ENCODE data around the gene DRC7.
A peak's percentile ranks its signal among the peaks of the same experiment; 100 is the strongest.

Gene DRC7

DNA sequence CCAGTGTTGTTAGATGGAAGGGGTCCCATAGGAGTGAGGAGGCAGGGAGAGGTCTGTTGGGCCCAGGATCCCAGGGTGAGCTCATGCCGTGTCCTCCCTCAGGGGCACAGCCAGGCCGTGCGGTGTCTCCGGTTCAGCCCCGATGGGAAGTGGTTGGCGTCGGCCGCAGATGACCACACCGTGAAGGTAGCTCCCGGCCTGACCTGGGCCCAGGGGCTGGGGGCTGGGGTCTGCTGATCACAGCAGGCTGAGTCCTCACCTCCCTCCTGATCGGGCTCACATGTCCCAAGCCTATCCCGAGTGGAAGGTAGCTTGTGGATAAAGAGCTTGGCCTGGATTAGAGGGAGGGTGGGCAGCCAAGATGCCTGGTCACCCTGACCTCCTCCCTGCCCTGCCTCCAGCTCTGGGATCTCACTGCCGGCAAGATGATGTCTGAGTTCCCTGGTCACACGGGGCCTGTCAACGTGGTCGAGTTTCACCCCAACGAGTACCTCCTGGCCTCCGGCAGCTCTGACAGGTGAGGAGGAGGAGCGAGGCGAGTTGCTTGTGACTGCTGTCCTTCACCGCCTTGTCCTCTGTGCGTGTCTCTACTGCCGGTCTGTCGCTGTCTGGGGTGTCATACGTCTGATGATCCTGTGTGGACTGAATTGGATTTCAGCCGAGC lies 57.1 kb downstream of the DRC7 start:
- no peak for DNase-seq (ENCODE audit: low spot score)

DNA sequence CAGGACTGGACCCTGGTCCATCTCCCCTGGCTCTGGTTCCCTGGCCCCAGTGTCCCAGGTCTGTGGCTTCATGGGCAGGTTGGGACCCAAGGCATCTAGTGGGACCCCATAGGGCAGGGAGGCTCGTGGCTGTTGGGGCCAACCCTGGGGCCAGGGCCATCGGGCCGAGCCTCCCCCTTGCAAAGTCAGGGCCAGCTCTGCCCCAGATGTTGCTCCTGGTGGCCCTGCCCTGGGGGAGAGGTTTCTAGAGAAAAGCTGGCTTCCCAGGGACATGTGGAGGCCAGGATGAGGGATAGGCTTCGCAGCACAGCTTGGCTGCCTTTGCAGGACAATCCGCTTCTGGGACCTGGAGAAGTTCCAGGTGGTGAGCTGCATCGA lies 57.6 kb downstream of the DRC7 start:
- no peak for DNase-seq (ENCODE audit: low spot score)

DNA sequence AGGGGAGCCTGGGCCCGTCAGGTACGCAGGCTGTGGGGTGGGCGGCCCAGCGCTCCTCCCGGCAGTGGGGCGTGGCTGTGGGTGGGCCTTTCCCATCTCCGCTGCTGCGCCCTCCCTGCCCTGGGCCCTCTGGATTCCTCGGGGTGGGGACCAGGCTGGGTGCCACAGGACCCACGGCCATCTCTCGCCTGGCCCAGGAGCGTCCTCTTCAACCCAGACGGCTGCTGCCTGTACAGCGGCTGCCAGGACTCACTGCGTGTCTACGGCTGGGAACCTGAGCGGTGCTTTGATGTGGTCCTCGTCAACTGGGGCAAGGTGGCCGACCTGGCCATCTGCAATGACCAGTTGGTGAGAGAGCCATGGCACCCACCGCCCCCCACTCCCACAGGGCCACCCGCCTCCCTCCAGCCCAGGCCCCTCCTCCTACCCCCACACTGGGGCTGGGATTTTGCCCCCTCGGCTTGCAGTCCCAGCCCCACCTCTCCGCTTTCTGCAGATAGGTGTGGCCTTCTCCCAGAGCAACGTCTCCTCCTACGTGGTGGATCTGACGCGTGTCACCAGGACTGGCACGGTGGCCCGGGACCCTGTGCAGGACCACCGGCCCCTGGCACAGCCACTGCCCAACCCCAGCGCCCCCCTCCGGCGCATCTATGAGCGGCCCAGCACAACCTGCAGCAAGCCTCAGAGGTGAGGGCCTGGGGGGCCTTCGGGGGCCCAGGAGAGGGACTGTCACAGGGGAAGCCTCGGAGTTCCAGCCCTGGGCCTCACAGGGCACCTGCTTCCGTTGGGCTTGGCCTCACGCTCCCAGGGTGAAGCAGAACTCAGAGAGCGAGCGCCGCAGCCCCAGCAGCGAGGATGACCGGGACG lies 58.2 kb downstream of the DRC7 start:
- no peak for DNase-seq (ENCODE audit: low spot score)

DNA sequence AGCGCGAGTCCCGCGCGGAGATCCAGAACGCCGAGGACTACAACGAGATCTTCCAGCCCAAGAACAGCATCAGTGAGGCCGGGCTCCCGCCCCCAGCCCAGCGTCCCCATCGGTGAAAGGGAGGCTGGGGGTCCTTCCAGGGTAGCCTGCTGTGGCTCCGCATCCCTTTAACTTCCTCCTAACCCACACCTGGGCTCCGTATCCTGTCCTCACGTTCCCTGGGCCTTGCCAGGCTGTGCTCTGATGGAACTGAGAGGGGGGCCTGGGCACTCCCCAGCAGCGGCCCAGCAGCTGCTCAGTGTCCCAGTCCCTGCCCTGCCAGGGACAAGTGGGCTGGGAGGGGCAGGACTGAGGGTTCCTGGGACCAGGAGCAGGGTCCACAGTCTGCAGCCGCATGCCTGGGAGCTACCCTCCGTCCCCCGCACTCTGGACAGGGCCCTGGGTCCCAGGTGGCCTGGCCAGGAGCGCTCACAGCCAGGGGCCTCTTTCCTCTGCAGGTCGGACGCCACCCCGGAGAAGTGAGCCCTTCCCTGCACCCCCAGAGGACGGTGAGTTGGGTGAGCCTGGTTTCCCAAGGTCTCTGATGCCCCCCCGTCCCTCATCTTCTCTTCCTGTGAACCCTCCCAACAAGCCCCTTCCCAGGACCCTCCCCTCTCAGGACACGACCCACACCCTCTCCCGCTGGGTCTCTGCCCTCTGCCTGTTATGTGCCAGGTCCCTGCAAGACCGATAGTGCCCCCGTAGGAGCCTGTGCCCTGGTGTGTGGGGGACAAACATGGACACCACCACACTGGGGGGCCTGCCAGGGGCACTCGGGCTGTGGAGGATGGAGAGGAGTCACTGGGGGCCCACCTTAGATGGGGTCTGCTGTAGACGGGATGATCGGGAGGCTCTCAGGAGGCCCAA lies 59.1 kb downstream of the DRC7 start:
- no peak for DNase-seq (ENCODE audit: low spot score)

DNA sequence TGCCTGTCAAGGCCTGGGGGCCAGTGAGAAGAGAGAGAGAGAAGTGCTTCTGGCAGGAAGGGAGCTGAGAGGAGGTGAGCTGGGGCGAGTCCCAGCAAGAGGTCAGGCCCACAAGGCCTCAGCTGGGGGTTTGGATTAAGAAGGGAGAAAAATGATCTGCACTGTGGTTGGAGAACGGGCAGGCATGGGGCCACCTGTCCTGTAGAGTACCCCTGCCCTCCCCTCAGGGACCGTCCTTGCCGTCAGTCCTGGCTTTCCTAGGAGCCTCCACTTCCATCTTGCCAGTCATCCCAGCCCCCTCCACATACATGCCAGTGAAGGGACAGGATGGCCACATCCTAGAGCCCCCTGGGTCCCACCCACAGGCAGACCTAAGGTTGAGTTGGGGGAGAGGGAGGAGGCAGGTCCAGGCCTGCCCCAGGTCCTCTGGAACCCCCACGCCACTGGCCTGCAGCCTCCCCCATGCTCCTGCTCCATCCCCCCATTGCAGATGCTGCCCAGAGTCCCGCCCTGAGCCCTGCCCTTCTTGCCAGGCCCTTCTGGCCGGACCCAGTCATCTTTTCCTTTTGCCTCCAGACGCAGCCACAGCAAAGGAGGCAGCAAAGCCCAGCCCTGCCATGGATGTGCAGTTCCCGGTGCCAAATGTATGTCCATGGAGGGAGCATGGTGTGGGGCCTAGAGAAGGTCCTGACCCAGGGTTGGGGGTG lies 59.9 kb downstream of the DRC7 start:
- DNase-seq (ENCODE audit: low spot score) = no peak

DNA sequence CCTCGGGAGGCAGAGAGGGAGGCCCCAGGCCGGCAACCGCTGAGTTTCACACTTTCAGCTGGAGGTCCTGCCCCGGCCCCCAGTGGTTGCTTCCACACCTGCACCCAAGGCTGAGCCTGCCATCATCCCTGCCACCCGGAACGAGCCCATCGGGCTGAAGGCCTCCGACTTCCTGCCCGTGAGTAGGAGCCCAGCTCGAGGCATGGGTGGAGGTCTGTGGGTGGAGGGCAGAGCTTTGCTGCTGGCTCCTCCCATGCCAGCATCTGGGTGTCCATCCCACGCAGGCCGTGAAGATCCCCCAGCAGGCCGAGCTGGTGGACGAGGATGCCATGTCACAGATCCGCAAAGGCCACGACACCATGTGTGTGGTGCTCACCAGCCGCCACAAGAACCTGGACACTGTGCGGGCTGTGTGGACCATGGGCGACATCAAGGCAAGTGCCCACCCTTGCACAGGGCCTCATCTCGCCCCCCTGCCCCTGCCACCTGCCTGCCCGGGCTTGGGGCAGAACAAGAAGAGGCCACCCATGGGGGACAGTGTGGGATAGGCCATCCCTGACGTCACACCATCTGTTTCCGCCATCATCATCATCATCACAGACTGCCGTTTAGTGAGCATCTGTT lies 60.6 kb downstream of the DRC7 start:
- DNase-seq (ENCODE audit: low spot score) = no peak

DNA sequence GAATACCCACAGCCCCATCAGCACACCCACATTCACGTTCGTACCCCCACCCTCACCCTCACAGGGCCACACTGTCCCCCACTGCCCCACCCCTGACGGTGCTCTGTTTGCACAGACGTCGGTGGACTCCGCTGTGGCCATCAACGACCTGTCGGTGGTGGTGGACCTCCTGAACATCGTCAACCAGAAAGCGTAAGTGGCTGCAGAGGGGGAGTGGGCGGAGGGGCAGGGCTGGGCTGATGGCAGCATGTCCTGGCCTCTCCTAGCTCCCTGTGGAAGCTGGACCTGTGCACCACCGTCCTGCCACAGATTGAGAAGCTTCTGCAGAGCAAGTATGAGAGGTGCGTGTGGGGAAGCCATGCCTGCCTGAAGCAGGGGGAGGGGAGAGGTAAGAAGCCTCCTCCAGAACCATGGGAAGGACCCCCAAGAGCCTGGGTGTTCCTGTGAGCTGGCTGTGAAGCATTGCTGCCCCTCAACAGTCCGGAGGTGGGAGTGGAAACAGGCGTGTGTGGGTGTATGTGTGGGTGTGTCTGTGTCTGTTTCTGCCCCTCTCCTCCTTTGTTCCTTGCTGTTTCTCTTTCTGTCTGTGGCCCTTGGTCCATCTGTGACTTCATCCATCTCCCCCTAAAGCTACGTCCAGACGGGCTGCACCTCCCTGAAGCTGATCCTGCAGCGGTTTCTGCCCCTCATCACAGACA lies 61.3 kb downstream of the DRC7 start:
- no peak for DNase-seq (ENCODE audit: low spot score)

DNA sequence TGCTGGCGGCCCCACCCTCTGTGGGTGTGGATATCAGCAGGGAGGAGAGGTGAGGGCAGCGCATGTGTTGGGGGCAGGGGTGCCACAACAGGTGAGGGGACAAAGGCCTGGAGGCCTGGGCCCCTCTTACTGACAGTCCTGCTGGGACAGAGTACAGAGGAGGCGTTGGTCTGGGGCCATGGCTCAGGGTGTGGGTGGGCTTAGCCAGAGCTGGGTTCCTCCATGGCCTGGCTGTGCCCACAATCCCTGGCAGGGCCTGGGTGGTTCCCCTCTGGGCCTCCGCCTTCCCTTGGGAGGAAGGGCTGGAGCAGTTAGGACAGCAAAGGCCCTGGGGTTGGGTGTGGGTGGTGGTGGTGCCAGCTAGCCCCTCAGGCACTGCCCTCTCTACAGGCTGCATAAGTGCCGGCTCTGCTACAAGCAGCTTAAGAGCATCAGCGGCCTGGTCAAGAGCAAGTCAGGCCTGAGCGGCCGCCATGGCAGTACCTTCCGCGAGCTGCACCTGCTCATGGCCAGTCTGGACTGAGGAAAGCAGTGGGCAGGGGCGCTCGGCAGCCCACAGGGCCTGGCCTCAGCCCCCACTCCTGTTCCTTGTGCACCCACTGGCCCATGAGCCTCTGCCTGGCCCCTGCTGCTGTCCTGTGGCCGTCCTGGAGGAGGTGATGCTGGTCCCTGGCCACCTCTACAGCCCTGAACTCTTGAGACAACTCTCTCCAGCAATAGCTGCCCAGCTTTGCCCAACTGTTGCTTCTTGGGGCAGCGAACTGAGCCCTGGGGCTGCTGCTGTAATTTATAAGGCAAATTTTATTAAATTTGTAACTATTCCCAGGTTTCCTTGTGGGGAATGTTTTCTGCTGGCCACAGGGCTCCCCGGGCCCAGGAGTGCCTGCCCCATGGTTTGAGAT lies 62.1 kb downstream of the DRC7 start:
- no peak for DNase-seq (ENCODE audit: low spot score)

DNA sequence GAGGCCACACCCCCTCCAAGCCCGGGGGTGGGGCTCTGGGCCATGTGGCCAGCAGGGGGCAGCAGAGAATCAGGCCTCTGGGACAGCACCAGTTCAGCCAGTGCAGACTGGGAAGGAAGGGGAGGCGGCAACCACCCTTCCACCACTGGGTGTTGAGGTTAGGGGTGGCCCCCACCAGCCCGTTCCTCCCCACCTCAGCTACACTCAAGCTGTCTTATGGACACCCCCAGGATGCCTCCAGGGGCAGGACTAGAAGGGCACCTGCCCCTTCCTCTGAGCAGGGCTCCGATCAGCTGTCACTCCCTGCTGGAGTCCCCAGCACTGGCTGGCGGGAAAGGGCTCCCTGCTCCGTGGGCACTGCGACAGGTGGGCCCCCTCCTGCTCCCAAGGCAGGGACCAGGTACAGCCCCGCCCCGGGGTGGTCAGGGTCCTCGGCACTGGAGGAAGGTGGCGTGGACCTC lies 62.8 kb downstream of the DRC7 start:
- DNase-seq (ENCODE audit: low spot score) = peak; percentile 93

DNA sequence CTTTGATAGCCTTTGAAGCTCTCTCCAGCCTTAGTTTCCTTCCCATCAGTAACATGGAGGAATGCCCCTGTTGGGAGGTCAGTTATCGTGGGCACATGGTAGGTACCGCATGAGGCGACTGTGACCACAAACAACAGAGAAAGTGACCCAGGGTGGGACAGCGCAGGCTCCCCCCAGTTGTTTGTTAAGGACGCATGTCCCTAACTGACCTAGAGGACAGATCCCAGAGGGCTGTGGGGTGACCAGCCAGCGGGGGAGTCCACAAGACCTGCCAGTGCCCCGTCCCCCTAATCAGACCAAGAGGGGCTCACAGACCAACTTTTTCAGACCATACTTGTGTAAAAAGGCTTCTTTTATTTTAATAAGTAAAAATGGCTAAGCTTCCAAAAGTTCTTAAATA lies 63.3 kb downstream of the DRC7 start:
- no peak for DNase-seq (ENCODE audit: low spot score)

DNA sequence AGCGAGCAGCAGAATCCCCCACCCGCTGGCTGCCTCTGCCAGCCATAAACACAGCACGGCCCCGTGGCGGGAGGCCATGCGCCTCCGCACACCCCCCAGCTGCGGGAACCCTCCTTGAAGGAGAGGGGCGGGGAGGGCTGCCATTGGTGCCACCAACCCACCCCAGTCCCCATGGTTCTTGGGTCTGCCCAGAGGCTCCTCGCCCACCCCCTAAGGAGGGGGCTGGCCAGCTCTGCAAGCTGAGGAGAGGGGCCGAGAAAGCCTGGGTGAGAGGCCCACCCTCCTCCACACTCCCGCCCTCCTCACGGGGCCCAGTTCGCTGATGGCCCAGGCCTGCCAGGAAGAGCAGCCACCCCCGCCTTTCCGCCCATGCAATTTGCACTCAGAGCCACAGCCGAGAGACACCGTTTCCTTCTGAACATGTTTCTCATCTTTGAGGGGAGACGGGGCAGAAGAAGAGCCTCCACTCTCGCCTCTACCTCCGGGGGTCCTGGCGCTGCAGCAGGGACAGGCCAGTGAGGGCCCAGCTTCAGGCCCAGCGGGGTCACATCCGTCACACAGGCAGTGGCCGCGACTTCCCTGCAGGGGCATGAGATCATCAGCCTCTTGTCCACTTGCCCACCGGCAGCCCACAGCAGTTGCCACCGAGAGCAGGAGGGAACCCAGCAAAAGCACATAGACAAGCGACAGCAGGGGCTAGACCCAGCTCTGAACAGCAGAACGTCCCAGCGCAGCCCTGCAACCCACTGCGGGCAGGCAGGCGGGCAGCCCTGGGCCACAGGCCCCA lies 63.9 kb downstream of the DRC7 start:
- no peak for DNase-seq (ENCODE audit: low spot score)

DNA sequence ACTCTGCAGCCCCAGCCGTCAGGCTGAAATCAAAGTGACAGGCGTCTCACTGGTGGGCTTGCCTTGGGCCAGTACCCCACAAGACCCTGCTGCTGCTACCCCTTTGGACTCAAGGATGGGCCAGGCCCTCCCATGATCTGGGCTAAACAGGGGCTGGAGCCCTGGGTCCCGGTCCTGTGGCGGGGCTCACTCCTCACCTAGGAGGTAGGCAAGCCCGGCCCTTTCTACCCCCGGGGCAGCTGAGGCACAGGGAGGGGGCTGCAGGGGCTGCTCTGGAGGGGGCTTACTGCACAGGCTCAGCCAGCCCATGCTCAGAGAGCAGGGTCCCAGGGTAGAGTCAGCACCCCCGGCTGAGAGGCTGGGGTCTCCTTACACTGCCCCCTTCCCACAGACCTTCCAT lies 64.5 kb downstream of the DRC7 start:
- no peak for DNase-seq (ENCODE audit: low spot score)

DNA sequence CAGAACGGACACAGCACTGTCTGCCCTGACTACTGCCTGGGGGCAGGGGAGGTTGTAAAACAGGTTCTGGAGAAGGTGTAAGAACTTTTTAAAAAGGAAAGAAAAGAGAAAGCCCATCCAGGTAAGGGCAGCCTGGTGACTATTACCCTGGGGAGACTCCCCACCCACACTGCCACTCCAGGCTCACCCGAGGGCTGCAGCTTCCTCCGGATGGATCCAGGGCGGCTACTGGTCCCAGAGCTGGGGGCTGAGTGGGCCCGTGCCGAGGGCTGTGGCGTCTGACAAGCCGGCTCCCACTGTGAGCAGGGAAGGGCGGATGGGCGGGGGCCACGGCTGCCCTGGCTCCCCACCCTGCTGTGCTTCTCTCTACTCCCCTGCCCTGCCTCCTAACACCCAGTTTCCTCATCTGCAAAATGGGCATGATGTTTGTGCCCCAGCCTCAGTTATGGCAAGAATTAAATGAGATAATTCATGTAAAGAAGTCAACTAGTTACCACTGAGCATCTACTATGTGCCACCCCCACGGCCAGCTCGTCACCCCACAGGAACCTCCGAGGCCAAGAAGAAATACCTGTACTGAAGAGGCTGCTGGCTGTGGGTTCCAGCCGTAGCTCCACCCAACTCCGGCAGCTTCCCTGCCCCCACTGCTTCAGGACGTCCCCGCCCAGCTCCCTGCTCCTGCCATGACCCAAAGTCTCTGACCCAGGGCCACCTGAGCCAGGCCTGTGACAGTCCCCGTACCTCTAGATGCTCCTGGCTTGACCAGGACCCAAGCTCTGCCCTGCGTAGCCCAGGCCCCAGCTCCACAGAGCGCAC lies 65.1 kb downstream of the DRC7 start:
- DNase-seq (ENCODE audit: low spot score) = no peak

DNA sequence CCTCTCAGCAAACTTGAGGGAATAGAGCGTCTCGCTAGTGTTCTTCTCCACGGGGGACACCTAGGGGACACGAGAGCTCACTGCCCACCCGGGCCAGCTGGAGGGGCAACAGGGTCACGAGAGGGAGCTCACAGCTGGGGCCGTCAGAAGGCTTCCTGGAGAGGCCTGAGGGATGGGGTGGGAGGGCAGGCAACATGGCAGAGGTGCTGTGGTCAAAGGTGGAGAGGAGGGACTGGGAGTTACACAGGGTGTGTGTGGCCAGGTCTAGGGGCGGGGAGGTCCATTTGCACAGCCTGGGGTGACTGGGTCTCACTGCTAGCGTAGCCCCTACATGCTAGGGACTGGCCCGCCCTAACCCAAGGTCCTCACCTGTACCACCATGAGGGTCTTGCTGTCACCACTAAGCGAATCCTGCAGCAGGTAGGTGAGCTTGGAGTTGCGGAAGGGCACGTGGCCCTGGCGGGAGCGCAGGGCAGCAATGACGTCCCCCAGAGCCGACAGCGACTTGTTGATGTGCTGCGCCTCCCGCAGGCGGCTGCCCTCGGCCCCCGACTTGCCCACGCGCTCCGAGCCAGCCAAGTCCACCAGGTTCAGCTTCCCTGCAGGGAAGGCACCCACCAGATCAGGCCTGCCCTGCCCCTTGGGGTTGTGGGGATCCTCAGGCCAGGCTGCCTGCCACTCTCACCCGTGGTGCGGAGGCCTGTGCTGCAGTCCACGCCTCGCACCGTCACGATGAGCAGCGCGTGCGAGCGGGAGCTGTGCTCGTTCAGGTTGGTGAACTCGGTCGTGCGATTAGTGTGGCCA lies 66.0 kb downstream of the DRC7 start:
- DNase-seq (ENCODE audit: low spot score) = no peak

DNA sequence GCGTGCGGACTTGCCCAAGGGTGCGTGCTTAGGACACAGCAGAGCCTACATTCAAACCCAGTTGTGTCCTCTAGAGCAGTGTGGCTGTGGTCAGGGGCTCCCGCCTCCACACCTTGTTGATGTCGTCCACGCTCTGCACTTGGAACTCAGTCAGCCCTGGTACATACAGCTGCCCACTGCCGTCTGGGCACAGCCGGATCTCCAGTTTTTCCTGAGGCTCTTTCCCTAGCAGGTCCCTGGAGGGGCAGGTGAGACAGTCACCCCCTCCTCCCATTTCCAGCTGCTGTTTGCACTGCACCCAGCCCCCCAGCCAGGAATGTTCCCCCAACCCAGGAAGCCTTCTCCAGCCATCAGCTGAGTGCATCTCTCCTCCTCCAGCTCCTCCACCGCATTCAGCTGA lies 66.7 kb downstream of the DRC7 start:
- no peak for DNase-seq (ENCODE audit: low spot score)

DNA sequence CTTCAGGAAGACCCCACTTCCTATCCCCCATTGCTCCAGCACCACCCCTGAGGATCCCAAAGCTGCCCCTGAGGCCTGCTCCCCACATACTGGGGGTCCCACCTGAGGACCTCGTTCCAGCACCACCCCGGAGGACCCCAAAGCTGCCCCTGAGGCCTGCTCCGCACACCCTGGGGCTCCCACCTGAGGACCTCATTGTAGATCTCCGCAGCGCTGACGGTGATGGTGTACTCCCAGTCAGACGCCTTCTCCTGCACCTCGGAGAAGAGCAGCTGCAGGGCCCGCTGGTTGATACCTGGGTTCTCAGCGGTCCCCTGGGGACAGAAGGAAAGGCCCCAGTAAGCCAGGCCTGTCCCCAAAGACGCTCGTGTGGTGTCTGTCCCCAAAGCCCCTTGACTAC lies 67.4 kb downstream of the DRC7 start:
- no peak for DNase-seq (ENCODE audit: low spot score)

DNA sequence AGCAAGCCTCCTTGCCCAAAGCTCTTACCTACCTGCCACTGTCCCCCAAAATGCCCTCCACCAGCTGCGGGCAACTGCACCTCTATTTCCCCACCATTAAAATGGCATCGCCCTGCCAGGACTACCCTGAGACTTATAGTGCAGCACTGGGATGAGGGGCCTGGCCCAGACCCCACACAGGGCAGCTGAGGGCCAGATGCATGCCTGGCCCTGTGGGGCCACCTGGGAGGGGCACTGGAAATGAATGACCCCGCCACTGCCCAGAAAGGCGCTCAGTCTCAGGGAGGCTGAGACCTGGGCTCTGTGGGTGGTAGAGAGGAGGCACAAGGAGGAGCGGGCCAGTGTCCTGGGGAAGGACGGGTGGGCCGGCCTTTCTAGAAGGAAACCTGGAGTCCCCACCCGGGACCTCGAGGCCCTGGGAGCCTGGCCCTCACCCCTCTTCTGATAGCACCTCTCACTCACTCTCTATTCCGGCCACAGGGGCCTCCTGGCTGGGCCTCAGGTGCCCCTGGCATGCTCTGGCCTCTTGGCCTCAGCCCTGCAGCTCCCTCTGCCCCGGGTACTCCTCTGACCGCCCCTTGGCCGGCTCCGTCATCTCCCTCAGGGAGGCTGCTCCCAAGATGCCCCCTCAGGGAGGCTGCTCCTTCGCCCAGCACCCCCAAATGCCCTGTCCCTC lies 67.9 kb downstream of the DRC7 start:
- no peak for DNase-seq (ENCODE audit: low spot score)

All from ecto neural progenitor cell (in vitro differentiated cells).